GM18907 (cell line): ENCODE results near the gene CEACAM3.
"Not testable (repeated sequence)": the region's sequence is repeated elsewhere in the genome, so short reads cannot be mapped to it uniquely, and the experiment has no call there.

ENCODE experiments used
- ATAC-seq: cut with Tn5 transposase; IDR thresholded peaks from one replicate; pipeline ENCODE4 v1.9.1; 2021; ENCODE audit warnings: mild to moderate bottlenecking, moderate library complexity; ENCODE audit not compliant: unreplicated experiment

Gene CEACAM3

GRCh38 chr19:41796362-41796761, at the start of gene CEACAM3:
CEACAM3 (plus strand) TSS chr19:41796587; CDS start chr19:41796678, 91 bp downstream.
- no peak for ATAC-seq

DNA sequence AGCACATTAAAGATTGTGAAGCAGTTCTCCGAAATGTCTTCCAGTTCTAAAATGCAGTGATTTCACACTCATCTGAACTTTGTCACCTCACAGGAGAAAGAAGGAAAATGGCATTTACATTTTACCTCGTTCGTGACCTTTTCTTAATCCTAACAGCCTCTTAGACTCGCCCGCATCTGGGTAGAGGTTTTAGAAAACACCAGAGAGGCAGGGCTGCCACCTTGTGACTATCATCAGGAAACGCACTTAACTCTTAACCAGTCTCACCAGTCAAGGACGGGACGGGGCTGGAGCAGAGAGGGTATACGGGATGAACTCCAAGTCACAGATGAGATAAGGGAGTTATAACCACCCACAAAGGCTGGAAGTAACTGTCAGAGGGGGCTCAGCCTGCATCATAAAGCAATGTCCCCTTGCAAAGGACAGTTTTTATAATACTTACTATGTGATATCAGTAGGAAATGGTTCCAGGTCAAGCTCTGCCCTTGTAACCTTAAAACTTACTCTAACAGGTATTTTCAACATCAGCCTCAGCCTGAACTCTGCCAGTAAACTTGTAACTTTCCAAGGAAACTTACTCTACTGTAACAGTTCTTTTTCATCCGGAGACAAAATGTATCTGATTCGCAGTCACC, 49.7 kb upstream of the CEACAM3 start:
- ATAC-seq, result no peak

DNA sequence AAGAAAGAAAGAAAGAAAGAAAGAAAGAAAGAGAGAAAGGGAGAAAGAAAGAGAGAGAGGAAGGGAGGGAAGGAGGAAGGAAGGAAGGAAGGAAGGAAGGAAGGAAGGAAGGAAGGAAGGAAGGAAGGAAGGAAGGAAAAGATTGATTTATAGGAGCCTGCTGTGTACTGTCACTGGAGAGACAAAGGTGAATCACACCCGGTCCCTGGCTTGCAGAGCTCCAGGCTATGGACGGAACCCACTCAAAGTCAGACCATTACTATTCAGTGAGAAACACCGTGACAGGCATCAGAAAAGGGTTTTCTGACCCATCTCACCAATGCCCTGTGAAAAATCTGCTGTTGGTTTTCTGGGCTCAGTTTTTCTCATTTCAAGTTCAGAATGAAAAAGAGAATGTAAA, 48.4 kb upstream of the CEACAM3 start:
- no peak for ATAC-seq

DNA sequence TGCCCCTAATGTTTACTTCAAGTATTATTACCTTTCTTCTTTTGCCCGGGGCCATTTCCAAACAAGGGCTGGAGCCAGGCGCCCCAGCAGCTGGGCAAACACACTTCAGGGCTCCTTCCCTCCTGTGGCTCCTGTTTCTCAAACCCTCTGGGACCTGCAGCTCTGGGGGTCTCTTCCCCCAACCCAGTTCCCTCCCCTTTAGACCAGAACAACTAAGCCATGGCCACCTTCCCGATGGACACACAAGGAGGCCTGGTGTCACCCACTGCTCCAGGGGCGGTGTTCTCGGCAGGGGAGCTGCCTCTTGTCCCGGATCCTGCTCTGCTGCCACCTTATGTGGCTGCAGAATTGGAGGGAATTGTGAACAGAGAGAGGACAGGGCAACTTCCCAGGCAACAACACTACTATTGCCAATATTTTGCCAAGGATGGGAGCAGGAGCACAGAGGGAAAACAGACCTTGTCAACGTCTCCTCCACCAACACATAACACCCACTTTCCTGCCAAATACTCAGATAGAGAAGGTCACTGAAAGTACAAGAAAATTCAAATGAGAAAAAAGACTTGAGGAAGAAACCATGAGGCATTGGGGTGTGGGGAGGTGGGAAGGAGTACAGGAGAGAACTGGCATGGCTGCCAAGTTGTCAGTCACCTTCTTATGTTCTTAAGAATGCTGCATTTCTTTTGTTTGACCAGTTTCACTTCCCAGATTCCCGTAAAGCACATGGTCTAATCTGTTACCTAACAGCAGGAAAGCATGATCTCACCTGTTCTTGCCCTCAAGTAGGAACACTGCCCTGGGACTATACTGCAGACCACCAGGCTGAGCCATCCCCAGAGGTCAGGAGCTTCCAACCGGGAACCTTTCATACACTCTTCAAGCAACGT, 45.9 kb upstream of the CEACAM3 start:
- not testable (repeated sequence) for ATAC-seq

GRCh38 chr19:41753159-41753558, 43.2 kb upstream of the CEACAM3 start:
- no peak for ATAC-seq

DNA sequence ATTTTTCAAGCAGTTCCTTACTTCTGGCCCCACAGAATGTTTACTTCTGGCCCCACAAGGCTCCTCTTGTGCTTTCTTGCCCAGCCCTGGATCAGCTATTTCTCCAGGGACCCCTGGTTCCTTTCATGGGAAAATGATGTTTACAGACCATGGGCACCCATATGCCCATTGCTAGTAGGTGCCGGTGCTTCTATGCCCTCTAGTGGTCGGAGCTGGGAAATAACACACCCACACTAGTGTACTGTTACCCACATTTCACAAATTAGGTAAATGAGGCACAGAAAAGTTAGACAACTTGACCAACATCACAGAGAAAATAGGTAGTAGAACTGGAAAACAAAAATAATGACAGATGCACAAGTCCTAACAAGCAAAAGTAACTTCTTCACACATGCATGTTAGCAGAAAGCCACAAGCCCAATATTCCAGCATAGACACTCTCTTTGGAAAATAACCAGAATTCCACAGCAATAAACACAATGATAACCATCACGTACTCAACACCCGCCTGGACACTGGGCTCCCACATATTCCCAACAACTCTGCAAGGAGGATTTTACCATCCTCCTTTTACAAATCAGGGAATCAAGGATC, 42.4 kb upstream of the CEACAM3 start:
- ATAC-seq, result no peak

- ATAC-seq, result no peak
Observed at GRCh38 chr19:41755328-41755913, 41.0 kb upstream of the CEACAM3 start, which contains the start of gene CEACAM6. CEACAM6 (plus strand) TSS chr19:41755530; CDS start chr19:41755639, 109 bp downstream.

GRCh38 chr19:41758846-41759245, 37.5 kb upstream of the CEACAM3 start:
- no peak for ATAC-seq

DNA sequence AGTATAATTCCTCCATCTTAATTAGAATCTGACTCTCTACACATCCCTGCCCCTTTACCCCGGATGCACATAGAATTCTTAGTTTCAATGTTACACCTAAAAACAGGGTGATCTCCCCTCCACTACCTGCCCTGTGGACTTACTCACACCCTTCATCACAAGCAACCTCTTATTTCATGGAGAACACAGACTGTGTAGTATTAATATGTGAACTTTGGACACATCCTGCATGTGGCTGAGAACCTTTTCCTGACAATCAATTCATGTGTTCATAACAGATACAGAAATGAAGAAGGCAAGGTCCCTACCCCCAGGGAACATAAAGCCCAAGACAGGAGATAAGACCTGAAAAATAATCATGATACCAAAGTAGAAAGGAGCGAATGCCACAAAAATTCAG, 29.3 kb upstream of the CEACAM3 start:
- ATAC-seq, result no peak

DNA sequence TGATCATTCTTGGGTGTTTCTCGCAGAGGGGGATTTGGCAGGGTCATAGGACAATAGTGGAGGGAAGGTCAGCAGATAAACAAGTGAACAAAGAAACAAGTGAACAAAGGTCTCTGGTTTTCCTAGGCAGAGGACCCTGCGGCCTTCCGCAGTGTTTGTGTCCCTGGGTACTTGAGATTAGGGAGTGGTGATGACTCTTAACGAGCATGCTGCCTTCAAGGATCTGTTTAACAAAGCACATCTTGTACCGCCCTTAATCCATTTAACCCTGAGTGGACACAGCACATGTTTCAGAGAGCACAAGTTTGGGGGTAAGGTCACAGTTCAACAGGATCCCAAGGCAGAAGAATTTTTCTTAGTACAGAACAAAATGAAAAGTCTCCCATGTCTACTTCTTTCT, 28.3 kb upstream of the CEACAM3 start:
- not testable (repeated sequence) for ATAC-seq

GRCh38 chr19:41769608-41770007, 26.8 kb upstream of the CEACAM3 start:
- ATAC-seq, result no peak

- ATAC-seq, result no peak
Observed at GRCh38 chr19:41771410-41771809, 25.0 kb upstream of the CEACAM3 start.

- no peak for ATAC-seq
Observed at GRCh38 chr19:41774515-41774980, 21.8 kb upstream of the CEACAM3 start.

GRCh38 chr19:41776700-41777099, 19.7 kb upstream of the CEACAM3 start:
- ATAC-seq, result no peak

DNA sequence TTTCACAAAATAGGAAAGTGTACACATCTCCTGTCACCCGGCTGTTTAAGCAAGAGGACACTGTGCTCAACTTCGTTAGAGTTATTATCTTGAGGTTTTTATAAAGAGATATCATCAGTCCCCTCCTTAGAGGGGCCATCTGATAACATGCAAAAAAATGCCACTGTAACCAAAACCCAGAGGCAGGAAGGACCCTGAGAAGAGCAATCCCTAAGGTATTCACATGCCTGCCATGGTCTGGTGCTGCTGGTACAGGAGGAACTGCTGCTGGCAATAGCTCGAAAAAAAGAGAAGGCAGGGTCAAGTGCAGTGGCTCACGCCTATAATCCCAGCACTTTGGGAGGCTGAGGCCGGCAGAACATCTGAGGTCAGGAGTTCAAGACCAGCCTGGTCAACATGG, 12.8 kb upstream of the CEACAM3 start:
- ATAC-seq, result no peak

- no peak for ATAC-seq
Observed at GRCh38 chr19:41784312-41784711, 12.1 kb upstream of the CEACAM3 start.

DNA sequence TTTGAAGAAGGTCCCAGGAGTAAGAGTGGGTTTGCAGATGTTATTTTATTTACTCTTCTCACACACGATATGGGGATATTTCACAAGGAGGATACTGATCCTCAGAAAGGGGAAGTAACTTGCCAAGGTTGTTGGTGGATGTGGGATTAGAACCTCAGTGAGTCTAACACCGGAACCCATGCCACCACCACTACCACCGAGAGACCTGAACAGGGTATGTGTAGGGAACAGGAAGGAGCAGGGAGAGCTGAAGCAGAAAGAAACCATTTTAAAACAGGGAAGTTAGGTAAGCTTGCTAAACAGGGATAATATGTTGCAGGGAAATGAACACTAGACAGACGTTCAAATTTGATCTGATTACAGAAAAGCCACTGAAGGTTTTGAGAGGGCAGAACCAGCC, 11.6 kb upstream of the CEACAM3 start:
- ATAC-seq, result no peak

DNA sequence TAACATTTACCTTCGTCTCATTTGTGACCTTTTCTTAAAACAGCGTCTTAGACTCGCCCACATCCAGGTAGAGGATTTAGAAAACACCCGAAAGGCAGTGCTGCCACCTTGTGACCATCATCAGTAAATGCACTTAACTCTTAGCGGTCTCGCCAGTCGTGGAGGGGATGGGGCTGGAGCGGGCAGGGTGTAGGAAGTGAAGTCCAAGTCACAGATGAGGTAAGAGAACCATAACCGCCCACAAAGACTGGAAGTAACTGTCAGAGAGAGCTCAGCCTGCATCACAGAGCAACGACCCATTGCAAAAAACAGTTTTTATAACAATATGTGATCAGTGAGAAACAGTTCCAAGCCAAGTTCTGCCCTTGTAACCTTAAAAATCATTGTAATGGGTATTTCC, 10.7 kb upstream of the CEACAM3 start:
- ATAC-seq, result no peak

DNA sequence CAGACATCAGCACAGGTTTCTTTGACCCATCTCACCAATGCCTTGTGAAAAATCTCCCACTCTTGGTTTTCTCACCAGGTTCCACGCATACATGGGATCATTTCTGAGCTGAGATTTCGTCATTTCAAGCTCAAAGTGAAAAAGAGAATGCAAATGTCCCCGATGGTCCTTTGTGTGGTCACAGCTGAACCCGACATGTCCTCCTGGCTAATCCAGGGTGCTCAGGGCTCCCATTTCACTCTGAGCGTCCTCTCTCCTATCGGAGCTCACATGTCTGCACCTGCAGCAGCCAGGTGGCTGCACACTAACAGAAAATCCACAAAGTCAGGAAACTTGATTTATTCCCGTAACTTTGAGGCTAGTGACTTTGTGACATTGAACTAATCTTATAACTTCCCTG, 9.3 kb upstream of the CEACAM3 start:
- no peak for ATAC-seq

DNA sequence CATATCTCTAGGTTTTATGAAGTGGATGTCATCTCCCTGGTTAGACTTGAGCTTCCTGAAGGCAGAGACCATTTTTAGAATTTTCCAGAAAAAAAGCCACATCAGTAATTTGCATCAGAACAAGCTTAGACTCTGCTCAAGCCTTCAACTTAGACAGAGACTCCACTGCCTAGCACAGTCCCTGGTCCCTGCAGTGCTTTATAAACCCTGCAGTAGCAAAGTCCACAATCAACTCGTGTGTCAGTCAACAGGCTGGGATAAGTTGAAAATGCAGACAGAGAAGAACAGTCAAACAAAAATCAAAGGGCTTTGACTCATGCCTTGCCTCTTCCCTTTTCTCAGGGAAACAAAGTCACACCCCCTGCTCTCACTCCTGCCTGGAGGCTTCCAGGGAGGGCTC, 7.9 kb upstream of the CEACAM3 start:
- not testable (repeated sequence) for ATAC-seq

GRCh38 chr19:41789053-41789452, 7.3 kb upstream of the CEACAM3 start:
- ATAC-seq, result not testable (repeated sequence)
